K562 (cell line): ENCODE measurements around the gene PDK1. TPM values are rescaled to one million over a fixed set of nuclear protein-coding genes. Genes with fewer than 3 reads are reported as not detected.
A peak's percentile ranks its signal among the peaks of the same experiment; 100 is the strongest.

ENCODE experiments used
- ARID1B ChIP-seq: fragments of 450-650 bp; IDR thresholded peaks from 2 replicates; pipeline ENCODE4 v1.6.1; 2016; ENCODE audit warnings: antibody characterized with exemption, mild to moderate bottlenecking, inconsistent platforms
- BDP1 ChIP-seq: IDR thresholded peaks from 3 replicates; pipeline ENCODE4 v1.6.1; 2011; ENCODE audit not compliant: insufficient read length, insufficient read depth
- BHLHE40 ChIP-seq: IDR thresholded peaks from 2 replicates; pipeline ENCODE4 v1.6.1; 2011; ENCODE audit warnings: low read length, improper control_type of control experiment
- HDAC1 ChIP-seq, 2 experiments: fragments of 450-650 bp; IDR thresholded peaks; 2 replicates each; pipeline ENCODE4 v1.6.1; 2016 to 2017; ENCODE audit warnings: inconsistent platforms in 1 of 2, mild to moderate bottlenecking in 1 of 2, moderate library complexity in 1 of 2
- HNRNPK ChIP-seq: fragments of 200-400 bp; formaldehyde crosslinking; IDR thresholded peaks from one replicate; pipeline ENCODE4 v1.6.1; 2018; ENCODE audit warnings: mild to moderate bottlenecking, low read depth, low read length; ENCODE audit not compliant: poor library complexity, severe bottlenecking
- IFI16 ChIP-seq: fragments of 250-450 bp; sonication (Bioruptor Pico); IDR thresholded peaks from 2 replicates; pipeline ENCODE4 v2.1.2; 2022; ENCODE audit warnings: mild to moderate bottlenecking, inconsistent platforms
- KDM2B ChIP-seq: fragments of 250-450 bp; sonication (Bioruptor Pico); IDR thresholded peaks from 2 replicates; pipeline ENCODE4 v1.8.0; 2021; ENCODE audit warnings: mild to moderate bottlenecking, moderate library complexity
- MCM5 ChIP-seq: fragments of 450-650 bp; IDR thresholded peaks from 2 replicates; pipeline ENCODE4 v1.6.1; 2016; ENCODE audit warnings: low read depth
- NCOR1 ChIP-seq: fragments of 450-650 bp; IDR thresholded peaks from 2 replicates; pipeline ENCODE4 v1.6.1; 2016; ENCODE audit warnings: mild to moderate bottlenecking, moderate library complexity
- NFATC3 ChIP-seq: fragments of 450-650 bp; IDR thresholded peaks from 2 replicates; pipeline ENCODE4 v1.6.1; 2017; ENCODE audit warnings: mild to moderate bottlenecking
- NFIC ChIP-seq: fragments of 450-650 bp; IDR thresholded peaks from 2 replicates; pipeline ENCODE4 v1.6.1; 2017; ENCODE audit warnings: mild to moderate bottlenecking, inconsistent platforms
- NR2C2 ChIP-seq, 2 experiments: fragments of 200-800 bp in 1 of 2; sonication (Bioruptor generic) in 1 of 2; sonication (generic) in 1 of 2; formaldehyde crosslinking in 1 of 2; IDR thresholded peaks; 2 replicates each; pipeline versions ENCODE4 v1.6.1 to v1.8.0; 2016 to 2022; ENCODE audit warnings: mild to moderate bottlenecking in 1 of 2, missing compliant biosample characterization in 1 of 2, missing genetic modification characterization in 1 of 2, missing genetic modification reagents in 1 of 2
- RBM34 ChIP-seq: fragments of 200-400 bp; formaldehyde crosslinking; IDR thresholded peaks from 2 replicates; pipeline ENCODE4 v1.6.1; 2018; ENCODE audit warnings: low read length, borderline replicate concordance; ENCODE audit not compliant: insufficient read depth
- RHOXF2B ChIP-seq: fragments of 250-450 bp; sonication (Bioruptor Pico); conservative IDR thresholded peaks from 2 replicates; pipeline ENCODE4 v1.5.1; 2021
- USF2 ChIP-seq: sonication (generic); formaldehyde crosslinking; IDR thresholded peaks from 2 replicates; pipeline ENCODE4 v1.5.0; 2020; ENCODE audit warnings: missing genetic modification reagents
- ZNF146 ChIP-seq: IDR thresholded peaks from one replicate; pipeline ENCODE4 v1.6.1; 2018; ENCODE audit warnings: missing compliant biosample characterization; ENCODE audit not compliant: unreplicated experiment
- ZNF24 ChIP-seq: fragments of 450-650 bp; IDR thresholded peaks from 2 replicates; pipeline ENCODE4 v1.6.1; 2016
- ZNF274 ChIP-seq: IDR thresholded peaks from 2 replicates; pipeline ENCODE4 v1.6.1; 2011; ENCODE audit warnings: low read depth, mild to moderate bottlenecking, low read length, moderate library complexity, borderline replicate concordance
- polyA plus RNA-seq, 8 experiments: library from polyadenylated mRNA; depleted of rRNA in 4 of 8; stranded (reverse) in 5 of 8; unstranded in 3 of 8; fragments of >200 nt; fragmentation: Nextera tagmentation in 2 of 8; fragmentation: Illumina TruSeq in 1 of 8; extraction: Ambion mirVana in 2 of 8; extraction: Trizol in 1 of 8; gene quantifications; 2 replicates each; pipeline versions ENCODE4 v1.2.1 to v1.2.3, GENCODE V29; 2011 to 2014; ENCODE audit warnings: inconsistent platforms in 1 of 8, missing spikeins in 1 of 8
- total RNA-seq, 7 experiments: library from RNA; depleted of rRNA in 6 of 7; stranded (reverse); fragments of >200 nt in 6 of 7; fragmentation: Illumina TruSeq in 2 of 7; extraction: Trizol in 2 of 7; gene quantifications; 2 replicates each; pipeline versions ENCODE4 v1.2.1 to v1.2.3, GENCODE V29; 2011 to 2021; ENCODE audit warnings: low replicate concordance in 1 of 7
- TF ChIP-seq, protein P1 (sequence below): IDR thresholded peaks from 3 replicates; pipeline ENCODE4 v1.6.1; 2011; ENCODE audit warnings: borderline replicate concordance, mild to moderate bottlenecking; ENCODE audit not compliant: insufficient read length, insufficient read depth
- TF ChIP-seq, protein P2 (sequence below): fragments of 250-450 bp; sonication (Bioruptor Pico); IDR thresholded peaks from 2 replicates; pipeline ENCODE4 v1.4.0; 2020; ENCODE audit warnings: mild to moderate bottlenecking, moderate library complexity
- TF ChIP-seq, protein P3 (sequence below): IDR thresholded peaks from 2 replicates; pipeline ENCODE4 v1.6.1; 2011; ENCODE audit warnings: borderline replicate concordance, low read depth, mild to moderate bottlenecking, moderate library complexity, low read length; ENCODE audit not compliant: insufficient read depth, poor library complexity, severe bottlenecking

PDK1 gene
- total and polyA plus RNA-seq, 9 of the 15 experiments (the other 6 are each of a cell fraction or from before 2014, with no cell fraction given) = 3.5 to 176 (median 13.9) TPM

DNA sequence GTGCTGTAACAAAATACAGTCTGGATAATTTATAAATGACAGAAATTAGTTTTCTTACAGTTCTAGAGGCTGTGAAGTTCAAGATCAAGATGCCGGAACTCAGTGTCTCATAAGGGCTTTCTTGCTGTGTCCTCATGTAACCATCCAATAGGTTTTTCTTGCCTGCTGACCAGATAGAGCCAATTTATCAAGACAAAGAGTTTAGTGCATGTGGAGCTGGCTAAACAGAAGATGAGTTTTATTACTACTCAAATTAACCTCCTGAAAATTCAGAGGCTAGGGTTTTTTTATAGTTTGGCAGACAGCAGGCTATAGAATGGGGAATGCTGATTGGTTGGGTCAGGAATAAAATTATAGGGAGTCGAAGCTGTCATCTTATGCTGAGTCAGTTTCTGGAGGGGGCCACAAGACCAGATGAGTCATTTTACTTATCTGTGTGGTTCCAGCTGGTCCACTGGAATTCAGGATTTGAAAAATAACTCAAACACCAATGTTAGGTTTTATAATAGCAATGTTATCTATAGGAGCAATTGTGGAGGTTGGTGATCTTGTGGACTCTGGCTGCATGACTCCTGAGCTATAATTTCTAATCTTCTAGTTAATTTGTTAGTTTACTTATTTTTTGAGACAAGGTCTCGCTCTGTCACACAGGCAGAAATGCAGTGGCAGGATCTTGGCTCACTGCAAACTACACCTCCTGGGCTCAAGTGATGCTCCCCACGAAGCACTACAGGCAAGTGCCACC, 3.2 kb upstream of the PDK1 start (continued):
- TF ChIP-seq USF2 (no peak), NCOR1 (peak; percentile 97), NFIC (peak; percentile 88), ZNF146 (no peak), RHOXF2B (no peak), BHLHE40 (peak; percentile 34; the same call in 1 of the 2 replicates), ARID1B (peak; percentile 99), NR2C2 (CRISPR knock-in tag; IDR thresholded peaks at IDR 0.05) (no peak), NR2C2 (tag; IDR thresholded peaks at IDR 0.05) (0 out of 2 replicates have a peak, but pooled peaks have one; percentile 17), ZNF274 (no peak), ZNF24 (no peak), KDM2B (no peak), MCM5 (no peak), HDAC1 (IDR thresholded peaks at IDR 0.05) (peak; percentile 88 to 96), BDP1 (no peak), HNRNPK (no peak), NFATC3 (peak; percentile 41; the same call in 1 of the 2 replicates), RBM34 (no peak), IFI16 (CRISPR knock-in tag) (no peak)
- TF ChIP-seq, protein P1, sequence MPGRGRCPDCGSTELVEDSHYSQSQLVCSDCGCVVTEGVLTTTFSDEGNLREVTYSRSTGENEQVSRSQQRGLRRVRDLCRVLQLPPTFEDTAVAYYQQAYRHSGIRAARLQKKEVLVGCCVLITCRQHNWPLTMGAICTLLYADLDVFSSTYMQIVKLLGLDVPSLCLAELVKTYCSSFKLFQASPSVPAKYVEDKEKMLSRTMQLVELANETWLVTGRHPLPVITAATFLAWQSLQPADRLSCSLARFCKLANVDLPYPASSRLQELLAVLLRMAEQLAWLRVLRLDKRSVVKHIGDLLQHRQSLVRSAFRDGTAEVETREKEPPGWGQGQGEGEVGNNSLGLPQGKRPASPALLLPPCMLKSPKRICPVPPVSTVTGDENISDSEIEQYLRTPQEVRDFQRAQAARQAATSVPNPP = no peak
- TF ChIP-seq, protein P2, sequence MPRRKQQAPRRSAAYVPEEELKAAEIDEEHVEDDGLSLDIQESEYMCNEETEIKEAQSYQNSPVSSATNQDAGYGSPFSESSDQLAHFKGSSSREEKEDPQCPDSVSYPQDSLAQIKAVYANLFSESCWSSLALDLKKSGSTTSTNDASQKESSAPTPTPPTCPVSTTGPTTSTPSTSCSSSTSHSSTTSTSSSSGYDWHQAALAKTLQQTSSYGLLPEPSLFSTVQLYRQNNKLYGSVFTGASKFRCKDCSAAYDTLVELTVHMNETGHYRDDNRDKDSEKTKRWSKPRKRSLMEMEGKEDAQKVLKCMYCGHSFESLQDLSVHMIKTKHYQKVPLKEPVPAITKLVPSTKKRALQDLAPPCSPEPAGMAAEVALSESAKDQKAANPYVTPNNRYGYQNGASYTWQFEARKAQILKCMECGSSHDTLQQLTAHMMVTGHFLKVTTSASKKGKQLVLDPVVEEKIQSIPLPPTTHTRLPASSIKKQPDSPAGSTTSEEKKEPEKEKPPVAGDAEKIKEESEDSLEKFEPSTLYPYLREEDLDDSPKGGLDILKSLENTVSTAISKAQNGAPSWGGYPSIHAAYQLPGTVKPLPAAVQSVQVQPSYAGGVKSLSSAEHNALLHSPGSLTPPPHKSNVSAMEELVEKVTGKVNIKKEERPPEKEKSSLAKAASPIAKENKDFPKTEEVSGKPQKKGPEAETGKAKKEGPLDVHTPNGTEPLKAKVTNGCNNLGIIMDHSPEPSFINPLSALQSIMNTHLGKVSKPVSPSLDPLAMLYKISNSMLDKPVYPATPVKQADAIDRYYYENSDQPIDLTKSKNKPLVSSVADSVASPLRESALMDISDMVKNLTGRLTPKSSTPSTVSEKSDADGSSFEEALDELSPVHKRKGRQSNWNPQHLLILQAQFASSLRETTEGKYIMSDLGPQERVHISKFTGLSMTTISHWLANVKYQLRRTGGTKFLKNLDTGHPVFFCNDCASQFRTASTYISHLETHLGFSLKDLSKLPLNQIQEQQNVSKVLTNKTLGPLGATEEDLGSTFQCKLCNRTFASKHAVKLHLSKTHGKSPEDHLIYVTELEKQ (CRISPR knock-in tag) = no peak
- TF ChIP-seq, protein P3, sequence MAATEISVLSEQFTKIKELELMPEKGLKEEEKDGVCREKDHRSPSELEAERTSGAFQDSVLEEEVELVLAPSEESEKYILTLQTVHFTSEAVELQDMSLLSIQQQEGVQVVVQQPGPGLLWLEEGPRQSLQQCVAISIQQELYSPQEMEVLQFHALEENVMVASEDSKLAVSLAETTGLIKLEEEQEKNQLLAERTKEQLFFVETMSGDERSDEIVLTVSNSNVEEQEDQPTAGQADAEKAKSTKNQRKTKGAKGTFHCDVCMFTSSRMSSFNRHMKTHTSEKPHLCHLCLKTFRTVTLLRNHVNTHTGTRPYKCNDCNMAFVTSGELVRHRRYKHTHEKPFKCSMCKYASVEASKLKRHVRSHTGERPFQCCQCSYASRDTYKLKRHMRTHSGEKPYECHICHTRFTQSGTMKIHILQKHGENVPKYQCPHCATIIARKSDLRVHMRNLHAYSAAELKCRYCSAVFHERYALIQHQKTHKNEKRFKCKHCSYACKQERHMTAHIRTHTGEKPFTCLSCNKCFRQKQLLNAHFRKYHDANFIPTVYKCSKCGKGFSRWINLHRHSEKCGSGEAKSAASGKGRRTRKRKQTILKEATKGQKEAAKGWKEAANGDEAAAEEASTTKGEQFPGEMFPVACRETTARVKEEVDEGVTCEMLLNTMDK = no peak
